DLD1 (cell line): ENCODE measurements around the gene NUCB2.
"Not testable (repeated sequence)": the region's sequence is repeated elsewhere in the genome, so short reads cannot be mapped to it uniquely, and the experiment has no call there.

Source experiments
- in situ Hi-C: cut with HindIII; loops from 2 replicates; pipeline ENCODE4 v1.10.0; 2017; ENCODE audit warnings: low sequenced_read_pairs

The NUCB2 gene

GRCh38 chr11:17268500-17268899 is 8.0 kb upstream of the NUCB2 start:
- in situ Hi-C loops: not testable (repeated sequence)

GRCh38 chr11:17268902-17269301 is 7.6 kb upstream of the NUCB2 start:
- in situ Hi-C loops: no loop called here

GRCh38 chr11:17272801-17273200 is 3.7 kb upstream of the NUCB2 start:
- in situ Hi-C loops: no loop called here

GRCh38 chr11:17273211-17273610 is 3.3 kb upstream of the NUCB2 start:
- in situ Hi-C loops: no loop called here

GRCh38 chr11:17273668-17274282 is 2.8 kb upstream of the NUCB2 start:
- in situ Hi-C loops: no loop called here

GRCh38 chr11:17275400-17276235 is 921 bp upstream of the NUCB2 start:
- in situ Hi-C loops: no loop called here

DNA sequence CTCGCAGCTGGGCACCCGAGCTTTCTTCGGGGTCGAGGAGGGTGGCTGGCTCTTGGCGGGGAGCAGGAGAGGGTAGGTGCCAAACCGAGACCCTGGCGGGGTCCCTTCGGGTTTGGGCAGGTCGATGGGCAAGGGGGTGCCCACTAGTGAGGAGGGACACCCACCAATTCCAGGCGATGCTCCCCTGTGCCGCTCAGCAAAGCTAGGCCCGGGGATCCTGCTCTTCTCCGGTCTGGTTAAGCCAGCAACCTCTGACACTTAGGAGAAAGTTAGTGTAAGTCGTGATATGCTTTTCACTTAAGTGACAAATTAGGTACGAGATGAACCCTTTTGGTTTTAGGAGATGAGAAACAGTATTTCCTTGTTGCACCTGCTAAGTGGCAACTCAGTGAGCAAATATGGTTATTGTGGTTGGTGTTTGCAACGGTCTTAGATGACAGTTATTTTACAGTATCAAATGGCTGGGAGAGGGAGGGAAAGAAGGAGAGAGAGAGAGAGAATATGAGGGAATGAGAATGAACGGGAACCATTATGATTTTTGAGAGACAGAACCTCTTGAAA is 565 bp downstream of the NUCB2 start:
- in situ Hi-C loops: no loop called here

DNA sequence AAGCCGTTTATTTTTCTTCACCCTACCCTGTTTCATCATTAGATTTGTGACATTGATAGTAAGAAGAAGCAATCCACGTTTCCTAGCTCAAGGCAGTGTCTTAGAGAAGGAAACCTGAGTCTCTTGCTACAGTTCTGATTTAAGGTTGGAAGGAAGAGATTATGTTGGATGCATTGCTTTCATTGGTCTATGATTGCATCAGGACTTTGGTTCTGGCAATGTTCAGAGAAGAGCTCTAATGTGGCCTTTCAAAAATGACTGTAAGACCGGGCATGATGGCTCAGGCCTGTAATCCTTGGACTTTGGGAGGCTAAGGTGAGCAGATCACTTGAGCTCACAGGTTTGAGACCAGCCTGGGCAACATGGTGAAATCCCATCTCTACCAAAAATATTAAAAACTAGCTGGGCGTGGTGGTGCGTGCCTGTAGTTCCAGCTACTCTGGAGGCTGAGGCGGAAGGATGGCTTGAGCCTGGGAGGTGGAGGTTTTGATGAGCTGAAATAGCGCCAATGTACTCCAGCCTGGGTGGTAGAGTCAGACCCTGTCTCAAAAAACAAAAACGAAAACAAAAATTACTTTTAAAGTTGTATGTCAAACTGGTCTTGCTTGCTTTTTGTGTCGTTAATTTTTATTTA is 4.1 kb downstream of the NUCB2 start:
- in situ Hi-C loops: no loop called here

DNA sequence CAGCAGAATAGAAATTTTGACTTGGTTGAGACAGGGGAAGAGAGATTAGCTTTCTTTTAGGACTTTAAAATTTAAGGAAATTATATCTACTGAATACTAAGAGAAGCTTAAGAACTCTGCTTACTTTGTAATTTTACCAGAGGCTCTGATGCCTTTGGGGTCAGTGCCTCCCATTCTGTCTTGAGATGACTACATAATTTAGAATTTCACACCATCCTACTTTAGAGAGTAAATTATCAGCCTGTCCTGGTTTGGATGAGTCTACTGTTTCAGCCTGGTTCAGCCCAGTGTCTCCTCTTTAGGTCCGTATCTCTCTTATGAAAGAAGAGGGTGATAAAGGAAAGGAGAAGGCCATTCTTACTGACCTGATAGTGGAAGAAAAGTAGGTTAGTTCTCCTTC is 9.8 kb downstream of the NUCB2 start:
- in situ Hi-C loops: no loop called here

- in situ Hi-C loops: no loop called here
Observed at GRCh38 chr11:17287058-17287457, 10.5 kb downstream of the NUCB2 start.

DNA sequence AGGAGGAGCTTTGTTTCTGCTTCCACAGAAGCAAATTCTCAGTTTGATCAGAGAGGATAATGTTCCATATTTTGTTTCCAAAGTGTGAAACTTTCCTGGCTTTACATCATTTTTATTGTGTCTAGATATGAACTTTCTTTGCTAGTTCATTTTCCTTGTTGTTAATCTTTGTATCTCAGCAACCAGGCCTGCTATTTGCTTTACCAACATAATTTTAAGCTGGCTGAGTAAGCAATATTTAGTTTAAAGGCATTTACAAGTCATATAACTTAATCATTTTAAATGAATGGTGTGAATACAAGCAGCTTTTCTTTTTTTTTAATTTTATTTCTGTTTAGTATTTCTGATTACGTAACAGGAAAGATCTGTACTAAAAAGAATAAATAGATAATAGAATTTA is 15.2 kb downstream of the NUCB2 start:
- in situ Hi-C loops: no loop called here

- in situ Hi-C loops: no loop called here
Observed at GRCh38 chr11:17293311-17293710, 16.8 kb downstream of the NUCB2 start.

- in situ Hi-C loops: no loop called here
Observed at GRCh38 chr11:17294033-17294432, 17.5 kb downstream of the NUCB2 start.

- in situ Hi-C loops: no loop called here
Observed at GRCh38 chr11:17296852-17297559, 20.5 kb downstream of the NUCB2 start.

- in situ Hi-C loops: no loop called here
Observed at GRCh38 chr11:17298302-17298701, 21.8 kb downstream of the NUCB2 start.

DNA sequence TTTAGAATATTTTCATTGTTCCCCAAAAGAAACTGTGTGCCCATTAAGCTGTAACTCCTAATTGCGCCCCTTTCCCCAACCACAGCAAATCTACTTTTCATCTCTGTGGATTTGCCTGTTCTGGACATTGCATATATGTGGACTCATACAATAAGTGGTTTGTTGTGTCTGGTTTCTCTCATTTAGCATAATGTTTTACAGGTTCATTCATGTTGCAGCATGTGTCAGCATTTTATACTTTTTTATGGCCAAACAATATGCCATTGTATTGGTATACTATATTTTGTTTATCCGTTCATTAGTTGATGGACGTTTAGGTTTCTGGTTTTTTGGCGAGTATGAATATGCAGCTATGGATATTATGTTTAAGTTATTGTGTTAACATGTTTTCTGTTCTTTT is 23.8 kb downstream of the NUCB2 start:
- in situ Hi-C loops: no loop called here

DNA sequence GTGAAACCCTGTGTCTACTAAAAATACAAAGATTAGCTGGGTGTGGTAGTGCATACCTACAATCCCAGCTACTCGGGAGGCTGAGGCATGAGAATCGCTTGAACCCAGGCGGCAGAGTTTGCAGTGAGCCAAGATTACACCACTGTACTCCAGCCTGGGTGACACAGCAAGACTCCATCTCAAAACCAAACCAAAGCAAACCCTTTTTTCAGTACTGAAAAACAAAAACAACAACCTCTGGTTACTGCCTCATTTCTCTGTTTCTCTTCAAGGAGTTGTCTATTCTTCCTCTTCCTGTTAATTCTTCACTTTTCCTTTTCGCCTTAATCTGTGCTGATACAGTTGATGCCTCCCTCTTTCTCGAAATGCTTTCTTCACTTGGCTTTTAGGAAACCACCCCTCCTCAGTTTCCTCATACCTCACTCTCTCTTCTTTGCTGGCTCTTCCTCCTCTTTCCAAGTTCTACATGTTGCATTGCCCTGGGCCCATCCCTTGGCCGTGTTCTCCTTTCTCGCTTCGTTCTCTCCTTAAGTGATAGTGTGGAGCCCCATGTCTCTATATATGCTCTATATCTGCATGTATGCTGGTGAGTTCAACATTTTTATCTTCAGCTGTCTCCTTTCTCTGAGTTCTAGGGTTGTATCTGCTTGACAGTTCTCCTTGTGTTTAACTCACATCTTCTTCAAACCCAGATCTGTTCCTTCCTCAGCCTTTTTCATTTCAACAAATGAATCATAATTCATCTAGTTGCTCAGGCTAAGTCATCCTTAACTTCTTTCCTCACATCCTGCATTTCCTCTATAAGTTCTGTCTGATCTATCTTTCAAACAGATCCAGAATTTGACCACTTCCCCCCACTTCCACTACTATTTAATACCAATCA is 37.1 kb downstream of the NUCB2 start:
- in situ Hi-C loops: no loop called here

GRCh38 chr11:17314232-17314547 is 37.7 kb downstream of the NUCB2 start:
- in situ Hi-C loops: no loop called here

GRCh38 chr11:17314904-17315426 is 38.4 kb downstream of the NUCB2 start:
- in situ Hi-C loops: no loop called here

GRCh38 chr11:17328871-17329494 is 52.4 kb downstream of the NUCB2 start:
- in situ Hi-C loops: no loop called here
